ENCODE data around the gene ZNF208.

DNA sequence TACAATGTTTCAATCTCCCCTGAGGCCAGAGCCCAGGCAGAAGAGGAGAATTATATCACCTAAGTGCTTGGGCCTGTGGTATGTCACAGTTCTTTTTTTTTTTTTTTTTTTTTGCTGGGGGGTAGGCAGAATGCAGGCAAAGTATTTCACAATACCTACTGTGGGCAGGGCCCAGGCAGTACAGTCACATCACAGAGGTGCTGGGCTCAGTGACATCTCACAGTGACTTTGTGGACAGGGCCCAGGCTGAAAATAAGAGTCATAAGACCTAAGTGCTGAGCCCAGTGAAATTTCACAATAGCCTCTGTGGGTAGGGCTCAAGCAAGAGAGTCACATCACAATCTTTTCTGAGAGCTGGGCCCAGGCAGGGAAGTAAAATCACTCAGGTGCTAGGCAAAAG is 15.9 kb upstream of the ZNF208 start:
- TF ChIP-seq GATA3 (IDR thresholded peaks at IDR 0.05; ENCODE audit: low read depth, low read length) (no peak), GATA2 (IDR thresholded peaks at IDR 0.05; ENCODE audit: low read depth, low read length) (no peak)

All from SH-SY5Y (cell line).